Skeletal muscle satellite cell (primary cell): ENCODE data around the gene SPG11.
"Not testable (repeated sequence)": the region's sequence is repeated elsewhere in the genome, so short reads cannot be mapped to it uniquely, and the experiment has no call there.

Experiments used
- H3K27me3 ChIP-seq: 2 replicates; pipeline ENCODE4 v1.7.0; 2013; ENCODE audit warnings: low read length; ENCODE audit not compliant: control insufficient read depth, insufficient read depth
- H3K36me3 ChIP-seq: 2 replicates; pipeline ENCODE4 v1.7.0; 2013; ENCODE audit warnings: mild to moderate bottlenecking, control low read depth, low read length; ENCODE audit not compliant: insufficient read depth
- H3K4me1 ChIP-seq: 2 replicates; pipeline ENCODE4 v1.7.0; 2013; ENCODE audit warnings: low read length; ENCODE audit not compliant: control insufficient read depth, insufficient read depth
- H3K4me2 ChIP-seq: 2 replicates; pipeline ENCODE4 v1.7.0; 2013; ENCODE audit warnings: mild to moderate bottlenecking, low read length
- H3K4me3 ChIP-seq: 2 replicates; pipeline ENCODE4 v1.7.0; 2013; ENCODE audit warnings: low read length
- H3K9ac ChIP-seq: 2 replicates; pipeline ENCODE4 v1.7.0; 2013; ENCODE audit warnings: mild to moderate bottlenecking, low read depth, low read length, moderate library complexity
- H3K9me3 ChIP-seq: replicated peaks from 2 replicates; pipeline ENCODE4 v1.7.0; 2013; ENCODE audit warnings: mild to moderate bottlenecking, control low read depth, low read length

The SPG11 gene

DNA sequence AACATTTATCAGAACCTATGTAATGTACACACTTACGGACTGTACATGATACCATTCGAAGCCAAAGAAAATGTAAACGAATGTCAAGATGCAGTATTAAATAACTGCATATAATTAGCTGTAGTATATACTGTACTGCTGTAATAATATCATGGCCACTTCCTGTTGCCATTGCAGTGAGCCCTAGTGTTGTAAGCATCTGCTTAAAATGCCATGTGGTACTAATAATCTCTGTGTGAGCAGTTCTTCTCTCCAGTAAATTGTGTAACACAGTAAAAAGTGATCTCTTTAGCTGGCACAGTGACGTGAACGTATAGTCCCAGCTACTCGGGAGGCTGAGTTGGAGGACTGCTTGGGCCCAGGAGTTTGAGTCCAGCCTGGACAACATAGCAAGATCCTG, 8.6 kb downstream of the SPG11 start:
- Histone ChIP-seq H3K27me3 (no peaks in the 10 kb centered on the region), H3K4me2 (no peak overlapping the region), H3K9ac (no peak overlapping the region), H3K36me3 (peaks cover 61% of the 10 kb centered on the region), H3K9me3 (no peaks in the 10 kb centered on the region), H3K4me3 (no peak overlapping the region), H3K4me1 (no peaks in the 10 kb centered on the region)

- Histone ChIP-seq H3K4me2 (no peak overlapping the region), H3K4me1 (no peaks in the 10 kb centered on the region), H3K9ac (no peak overlapping the region), H3K4me3 (no peak overlapping the region), H3K9me3 (no peaks in the 10 kb centered on the region), H3K36me3 (peaks cover 40% of the 10 kb centered on the region), H3K27me3 (no peaks in the 10 kb centered on the region)
These were observed 15.8 kb downstream of the SPG11 start for GRCh38 chr15:44647637-44648036.

GRCh38 chr15:44647036-44647435, 16.4 kb downstream of the SPG11 start:
- Histone ChIP-seq H3K9ac (no peak overlapping the region), H3K4me1 (no peaks in the 10 kb centered on the region), H3K36me3 (peaks cover 40% of the 10 kb centered on the region), H3K4me3 (no peak overlapping the region), H3K9me3 (no peaks in the 10 kb centered on the region), H3K4me2 (no peak overlapping the region), H3K27me3 (no peaks in the 10 kb centered on the region)

GRCh38 chr15:44646460-44646859, 17.0 kb downstream of the SPG11 start:
- H3K36me3 ChIP-seq: peaks cover 39% of the 10 kb centered on the region
- H3K27me3 ChIP-seq: no peaks in the 10 kb centered on the region
- H3K9me3 ChIP-seq: no peaks in the 10 kb centered on the region
- no peaks in the 10 kb centered on the region for H3K4me1 ChIP-seq
- no peak overlapping the region for H3K4me2 ChIP-seq
- H3K4me3 ChIP-seq: no peak overlapping the region
- no peak overlapping the region for H3K9ac ChIP-seq

- no peak overlapping the region for H3K4me3 ChIP-seq
- no peaks in the 10 kb centered on the region for H3K27me3 ChIP-seq
- no peak overlapping the region for H3K9ac ChIP-seq
- H3K4me1 ChIP-seq: no peaks in the 10 kb centered on the region
- no peak overlapping the region for H3K4me2 ChIP-seq
- peaks cover 18% of the 10 kb centered on the region for H3K36me3 ChIP-seq
- H3K9me3 ChIP-seq: no peaks in the 10 kb centered on the region
These were observed 21.8 kb downstream of the SPG11 start for GRCh38 chr15:44641651-44642050.

- Histone ChIP-seq H3K9ac (no peak overlapping the region), H3K4me1 (peaks cover 20% of the 10 kb centered on the region), H3K36me3 (peaks cover 25% of the 10 kb centered on the region), H3K4me3 (no peak overlapping the region), H3K27me3 (no peaks in the 10 kb centered on the region), H3K4me2 (no peak overlapping the region), H3K9me3 (no peaks in the 10 kb centered on the region)
These were observed 26.5 kb downstream of the SPG11 start for GRCh38 chr15:44636976-44637375.

- peaks cover 20% of the 10 kb centered on the region for H3K4me1 ChIP-seq
- peak overlapping the region; percentile 42 for H3K4me3 ChIP-seq
- peak overlapping the region; percentile 72 for H3K4me2 ChIP-seq
- no peaks in the 10 kb centered on the region for H3K9me3 ChIP-seq
- peaks cover 41% of the 10 kb centered on the region for H3K36me3 ChIP-seq
- no peaks in the 10 kb centered on the region for H3K27me3 ChIP-seq
- H3K9ac ChIP-seq: peak overlapping the region; percentile 58
These were observed 29.9 kb downstream of the SPG11 start for GRCh38 chr15:44633603-44634002.

DNA sequence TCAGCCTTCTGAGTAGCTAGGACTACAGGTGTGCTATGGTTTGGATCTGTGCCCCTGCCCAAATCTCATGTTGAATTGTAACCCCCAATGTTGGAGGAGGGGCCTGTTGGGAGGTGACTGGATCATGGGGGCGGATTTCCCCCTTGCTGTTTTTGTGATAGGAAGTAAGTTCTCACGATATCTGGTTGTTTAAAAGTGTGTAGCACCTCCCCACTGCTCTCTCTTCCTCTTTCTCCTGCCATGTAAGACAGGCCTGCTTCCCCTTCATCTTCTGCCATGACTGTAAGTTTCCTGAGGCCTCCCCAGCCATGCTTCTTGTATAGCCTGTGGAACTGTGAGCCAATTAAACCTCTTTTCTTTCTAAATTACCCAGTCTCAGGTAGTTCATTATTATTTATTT, 38.2 kb downstream of the SPG11 start:
- not testable (repeated sequence) for H3K4me1 ChIP-seq, H3K4me3 ChIP-seq, H3K4me2 ChIP-seq, H3K27me3 ChIP-seq, H3K9me3 ChIP-seq, H3K9ac ChIP-seq
- H3K36me3 ChIP-seq: peaks cover 59% of the 10 kb centered on the region

- H3K4me2 ChIP-seq: no peak overlapping the region
- H3K9ac ChIP-seq: no peak overlapping the region
- H3K4me1 ChIP-seq: no peaks in the 10 kb centered on the region
- peaks cover 57% of the 10 kb centered on the region for H3K36me3 ChIP-seq
- H3K27me3 ChIP-seq: no peaks in the 10 kb centered on the region
- H3K9me3 ChIP-seq: no peaks in the 10 kb centered on the region
- H3K4me3 ChIP-seq: no peak overlapping the region
These were observed 40.3 kb downstream of the SPG11 start for GRCh38 chr15:44623178-44623577.

GRCh38 chr15:44620081-44620480, 43.4 kb downstream of the SPG11 start:
- Histone ChIP-seq H3K36me3 (peaks cover 62% of the 10 kb centered on the region), H3K4me2 (no peak overlapping the region), H3K4me3 (no peak overlapping the region), H3K9me3 (no peaks in the 10 kb centered on the region), H3K9ac (no peak overlapping the region), H3K27me3 (no peaks in the 10 kb centered on the region), H3K4me1 (no peaks in the 10 kb centered on the region)

DNA sequence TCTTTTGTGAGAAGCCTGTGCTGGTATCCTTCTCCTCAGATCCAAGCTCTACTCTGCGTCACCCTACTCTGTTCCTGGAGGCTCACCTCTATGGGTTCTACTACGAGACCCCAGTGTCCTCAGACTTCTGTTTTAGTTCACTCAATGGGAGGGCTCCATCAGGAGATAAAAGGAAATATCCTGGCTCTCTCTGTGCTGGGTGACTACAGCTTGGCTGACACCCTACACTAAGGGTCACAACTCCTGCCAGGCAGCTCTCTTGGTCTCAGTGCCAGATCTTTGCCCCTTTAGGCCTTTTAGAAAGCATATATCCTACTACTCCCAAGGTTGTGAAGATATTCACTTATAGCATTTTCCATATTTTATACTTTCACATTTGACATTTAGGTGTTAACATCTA, 46.5 kb downstream of the SPG11 start:
- Histone ChIP-seq H3K27me3 (no peaks in the 10 kb centered on the region), H3K4me2 (no peak overlapping the region), H3K4me1 (no peaks in the 10 kb centered on the region), H3K36me3 (peaks cover 68% of the 10 kb centered on the region), H3K9ac (no peak overlapping the region), H3K4me3 (no peak overlapping the region), H3K9me3 (no peaks in the 10 kb centered on the region)

DNA sequence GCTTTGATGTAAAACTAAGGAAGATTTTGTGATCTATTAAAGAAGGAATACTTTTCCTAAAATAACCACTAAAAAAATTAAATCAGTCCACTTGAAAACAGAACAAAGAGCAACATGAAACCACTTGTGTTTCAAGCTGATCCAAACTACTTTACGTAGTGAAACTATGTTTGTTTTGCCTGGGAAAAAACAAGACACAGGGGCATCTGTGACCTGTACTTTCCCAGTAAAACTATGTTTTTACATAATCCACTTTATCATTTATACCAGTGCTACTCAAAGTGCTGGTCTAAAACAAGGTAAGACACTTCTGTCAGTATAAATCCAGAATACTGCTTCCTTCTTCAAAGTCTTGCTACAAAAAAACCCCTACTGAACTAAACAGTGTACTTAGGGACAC, 56.7 kb downstream of the SPG11 start:
- no peaks in the 10 kb centered on the region for H3K9me3 ChIP-seq
- H3K4me1 ChIP-seq: no peaks in the 10 kb centered on the region
- peaks cover 55% of the 10 kb centered on the region for H3K36me3 ChIP-seq
- no peak overlapping the region for H3K9ac ChIP-seq
- no peaks in the 10 kb centered on the region for H3K27me3 ChIP-seq
- no peak overlapping the region for H3K4me3 ChIP-seq
- no peak overlapping the region for H3K4me2 ChIP-seq
